ENCODE measurements around the gene FHOD3. TPM values are rescaled to one million over a fixed set of nuclear protein-coding genes. Genes with fewer than 3 reads are reported as not detected.

Gene FHOD3
- total RNA-seq, 1 experiment from 2014 or later = 10.6 TPM

GRCh38 chr18:36771245-36771644 lies 473.7 kb downstream of the FHOD3 start:
- ChIA-PET CTCF (no interaction called here), POLR2A (ENCODE audit: unreplicated experiment) (interaction anchor here (0.7 kb wide), 1 partner anchor 674 kb away, joined by 3 read pairs; no protein-coding TSS in a partner anchor)
- no TSS peak for BruUV-seq (replicated peaks)
- H3K79me2 ChIP-seq (ENCODE audit: low read depth) = no peaks in the 10 kb centered on the region
- no peaks in the 10 kb centered on the region for H3K9me2 ChIP-seq (ENCODE audit: insufficient read depth)
- intact Hi-C loops (cut with micrococcal nuclease; ENCODE audit: unreplicated experiment) = no loop called here
- TF ChIP-seq EZH2 (IDR thresholded peaks at IDR 0.05; ENCODE audit: low read depth) (no peak), CTCF (conservative IDR thresholded peaks at IDR 0.05) (no peak)
- H2AFZ ChIP-seq = no peak overlapping the region
- H3K4me1 ChIP-seq (replicated peaks; ENCODE audit: insufficient read depth) = no peaks in the 10 kb centered on the region
- no peaks in the 10 kb centered on the region for H3K36me3 ChIP-seq (ENCODE audit: low read depth)
- H3K4me3 ChIP-seq = no peak overlapping the region
- H3K4me2 ChIP-seq = no peak overlapping the region
- H3K27me3 ChIP-seq (ENCODE audit: insufficient read depth, low read depth) = no peaks in the 10 kb centered on the region
- no peaks in the 10 kb centered on the region for H3F3A ChIP-seq (ENCODE audit: insufficient read depth, low read depth)
- H3K9me3 ChIP-seq (ENCODE audit: insufficient read depth, low read depth) = no peaks in the 10 kb centered on the region
- H3K27ac ChIP-seq = no peak overlapping the region
- DNase-seq = no peak
- H4K20me1 ChIP-seq (ENCODE audit: insufficient read depth) = no peaks in the 10 kb centered on the region

GRCh38 chr18:36772241-36772723 lies 474.8 kb downstream of the FHOD3 start:
- H3K9me3 ChIP-seq (ENCODE audit: insufficient read depth, low read depth) = no peaks in the 10 kb centered on the region
- no peaks in the 10 kb centered on the region for H3K36me3 ChIP-seq (ENCODE audit: low read depth)
- no peaks in the 10 kb centered on the region for H3K79me2 ChIP-seq (ENCODE audit: low read depth)
- H3K4me2 ChIP-seq = no peak overlapping the region
- BruUV-seq (replicated peaks) = no TSS peak
- ChIA-PET POLR2A (ENCODE audit: unreplicated experiment) (no interaction called here), CTCF (no interaction called here)
- DNase-seq = no peak
- H4K20me1 ChIP-seq (ENCODE audit: insufficient read depth) = no peaks in the 10 kb centered on the region
- TF ChIP-seq CTCF (conservative IDR thresholded peaks at IDR 0.05) (no peak), EZH2 (IDR thresholded peaks at IDR 0.05; ENCODE audit: low read depth) (no peak)
- H3K27me3 ChIP-seq (ENCODE audit: insufficient read depth, low read depth) = no peaks in the 10 kb centered on the region
- H3K27ac ChIP-seq = no peak overlapping the region
- H3K4me1 ChIP-seq (replicated peaks; ENCODE audit: insufficient read depth) = no peaks in the 10 kb centered on the region
- H3K4me3 ChIP-seq = no peak overlapping the region
- intact Hi-C loops (cut with micrococcal nuclease; ENCODE audit: unreplicated experiment) = no loop called here
- H3F3A ChIP-seq (ENCODE audit: insufficient read depth, low read depth) = no peaks in the 10 kb centered on the region
- H2AFZ ChIP-seq = no peak overlapping the region
- H3K9me2 ChIP-seq (ENCODE audit: insufficient read depth) = no peaks in the 10 kb centered on the region

GRCh38 chr18:36775396-36775795 lies 477.9 kb downstream of the FHOD3 start:
- no peak for TF ChIP-seq EZH2 (IDR thresholded peaks at IDR 0.05; ENCODE audit: low read depth)
- TF ChIP-seq CTCF (conservative IDR thresholded peaks at IDR 0.05) = no peak
- Histone ChIP-seq H3K4me3 (no peak overlapping the region), H3K27me3 (ENCODE audit: insufficient read depth, low read depth) (no peaks in the 10 kb centered on the region), H3K79me2 (ENCODE audit: low read depth) (no peaks in the 10 kb centered on the region), H3K36me3 (ENCODE audit: low read depth) (no peaks in the 10 kb centered on the region), H3K9me3 (ENCODE audit: insufficient read depth, low read depth) (no peaks in the 10 kb centered on the region), H3K4me1 (replicated peaks; ENCODE audit: insufficient read depth) (no peaks in the 10 kb centered on the region), H3K4me2 (no peak overlapping the region), H3K9me2 (ENCODE audit: insufficient read depth) (no peaks in the 10 kb centered on the region), H4K20me1 (ENCODE audit: insufficient read depth) (no peaks in the 10 kb centered on the region), H3F3A (ENCODE audit: insufficient read depth, low read depth) (no peaks in the 10 kb centered on the region), H3K27ac (no peak overlapping the region), H2AFZ (no peak overlapping the region)
- intact Hi-C loops (cut with micrococcal nuclease; ENCODE audit: unreplicated experiment) = no loop called here
- ChIA-PET CTCF (no interaction called here), POLR2A (ENCODE audit: unreplicated experiment) (no interaction called here)
- no TSS peak for BruUV-seq (replicated peaks)
- no peak for DNase-seq

All from PC-9 (cell line).